Vagina (tissue), 2 donors: ENCODE data around the gene TMEM205.

Source experiments
- POLR2A ChIP-seq, 2 donors: fragments of 450-650 bp; IDR thresholded peaks; one replicate each; pipeline ENCODE4 v1.6.1; 2017; ENCODE audit warnings: antibody characterized with exemption in 2 of 2, mild to moderate bottlenecking in 2 of 2, moderate library complexity in 2 of 2
- POLR2AphosphoS5 ChIP-seq, 2 donors: sonication (generic); formaldehyde crosslinking; IDR thresholded peaks; one replicate each; pipeline ENCODE4 v1.9.0; 2017; ENCODE audit warnings: antibody characterized with exemption in 2 of 2, mild to moderate bottlenecking in 2 of 2, low read depth in 1 of 2; ENCODE audit not compliant: insufficient read depth in 1 of 2
- TF ChIP-seq, protein P1 (sequence below), 3 experiments: fragments of 450-650 bp in 2 of 3; fragments of 200-600 bp in 1 of 3; sonication (generic) in 1 of 3; IDR thresholded peaks; one replicate each; pipeline ENCODE4 v1.5.1; 2017 to 2019; ENCODE audit warnings: antibody characterized with exemption in 3 of 3, mild to moderate bottlenecking in 2 of 3, moderate library complexity in 2 of 3

DNA sequence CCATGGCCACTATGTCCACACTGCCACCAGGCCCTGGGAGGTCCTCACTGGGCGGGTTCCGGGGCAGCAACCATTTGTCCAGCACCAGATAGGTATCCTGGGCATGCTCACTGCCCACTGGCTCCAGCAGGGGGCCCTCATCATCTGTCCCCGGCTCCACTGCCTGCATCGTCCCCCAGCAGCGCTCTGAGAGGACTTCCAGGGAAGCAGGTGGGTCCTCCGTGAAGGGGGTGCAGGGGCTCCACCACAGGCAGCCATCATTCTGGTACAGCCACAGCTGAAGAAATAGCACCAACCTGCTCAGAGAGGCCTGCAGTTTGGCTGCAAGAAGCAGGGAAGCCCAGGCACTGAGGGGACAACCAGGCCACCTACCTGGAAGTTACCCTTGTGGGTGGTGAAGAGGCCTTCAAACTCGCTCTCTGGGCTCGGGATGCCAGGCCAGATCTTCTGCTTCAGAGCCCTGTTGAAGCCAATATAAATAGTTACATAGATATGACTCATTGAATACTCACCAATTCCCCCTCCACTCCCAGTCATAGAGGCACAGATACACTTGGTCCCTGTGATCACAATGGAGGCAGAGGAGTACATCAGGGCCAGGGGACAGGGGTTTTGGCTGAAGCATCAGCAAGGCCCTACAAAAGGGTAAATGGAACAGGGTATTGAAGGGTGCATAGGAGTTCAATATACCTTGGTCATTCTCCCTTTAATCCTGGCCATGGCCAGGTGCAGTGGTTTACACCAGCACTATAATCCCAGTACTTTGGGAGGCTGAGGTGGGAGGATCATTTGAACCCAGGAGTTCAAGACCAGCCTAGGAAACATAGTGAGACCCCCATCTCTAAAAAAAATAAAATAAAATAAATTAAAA, 32.5 kb upstream of the TMEM205 start:
- TF ChIP-seq POLR2AphosphoS5 (IDR thresholded peaks at IDR 0.05; ENCODE audit: insufficient read depth in 1 of 2, low read depth in 1 of 2): no peak
- TF ChIP-seq, protein P1, sequence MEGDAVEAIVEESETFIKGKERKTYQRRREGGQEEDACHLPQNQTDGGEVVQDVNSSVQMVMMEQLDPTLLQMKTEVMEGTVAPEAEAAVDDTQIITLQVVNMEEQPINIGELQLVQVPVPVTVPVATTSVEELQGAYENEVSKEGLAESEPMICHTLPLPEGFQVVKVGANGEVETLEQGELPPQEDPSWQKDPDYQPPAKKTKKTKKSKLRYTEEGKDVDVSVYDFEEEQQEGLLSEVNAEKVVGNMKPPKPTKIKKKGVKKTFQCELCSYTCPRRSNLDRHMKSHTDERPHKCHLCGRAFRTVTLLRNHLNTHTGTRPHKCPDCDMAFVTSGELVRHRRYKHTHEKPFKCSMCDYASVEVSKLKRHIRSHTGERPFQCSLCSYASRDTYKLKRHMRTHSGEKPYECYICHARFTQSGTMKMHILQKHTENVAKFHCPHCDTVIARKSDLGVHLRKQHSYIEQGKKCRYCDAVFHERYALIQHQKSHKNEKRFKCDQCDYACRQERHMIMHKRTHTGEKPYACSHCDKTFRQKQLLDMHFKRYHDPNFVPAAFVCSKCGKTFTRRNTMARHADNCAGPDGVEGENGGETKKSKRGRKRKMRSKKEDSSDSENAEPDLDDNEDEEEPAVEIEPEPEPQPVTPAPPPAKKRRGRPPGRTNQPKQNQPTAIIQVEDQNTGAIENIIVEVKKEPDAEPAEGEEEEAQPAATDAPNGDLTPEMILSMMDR (IDR thresholded peaks at IDR 0.05): no peak
- TF ChIP-seq POLR2A (IDR thresholded peaks at IDR 0.05): no peak
